ENCODE data around the gene CDK14. TPM values are rescaled to one million over a fixed set of nuclear protein-coding genes. Genes with fewer than 3 reads are reported as not detected.
A peak's percentile ranks its signal among the peaks of the same experiment; 100 is the strongest.

The CDK14 gene
- total and polyA plus RNA-seq, 11 donors = 2.9 to 37.7 (median 21.3) TPM

GRCh38 chr7:90825779-90826178, 229.7 kb downstream of the CDK14 start:
- 60 to 86% (median 82%) methylated on average over 2 of the region's 2 CpGs for WGBS, 4 donors
- no peaks in the 10 kb centered on the region for H3K27me3 ChIP-seq
- TF ChIP-seq CTCF (IDR thresholded peaks at IDR 0.05) (no peak), POLR2A (IDR thresholded peaks at IDR 0.05) (no peak)
- H3K9me3 ChIP-seq = no peaks in the 10 kb centered on the region
- H3K4me1 ChIP-seq = peaks cover 0 to 19% (median 4%) of the 10 kb centered on the region in 12 donors
- intact Hi-C loops (cut with DNase I) = no loop called here
- DNase-seq (no peak), ATAC-seq (peak in 1 of 4 donors; percentile 62)
- no peak overlapping the region for H3K4me3 ChIP-seq
- no peaks in the 10 kb centered on the region for H3K36me3 ChIP-seq
- no peak overlapping the region for H3K27ac ChIP-seq

- DNase-seq (no peak), ATAC-seq (no peak)
- peaks cover 0 to 16% (median 4%) of the 10 kb centered on the region in 12 donors for H3K4me1 ChIP-seq
- no peak overlapping the region for H3K4me3 ChIP-seq
- no peaks in the 10 kb centered on the region for H3K36me3 ChIP-seq
- TF ChIP-seq CTCF (IDR thresholded peaks at IDR 0.05) (no peak), POLR2A (IDR thresholded peaks at IDR 0.05) (no peak)
- 93 to 96% (median 94%) methylated on average over 3 of the region's 3 CpGs for WGBS, 4 donors
- no peaks in the 10 kb centered on the region for H3K9me3 ChIP-seq
- no peaks in the 10 kb centered on the region for H3K27me3 ChIP-seq
- intact Hi-C loops (cut with DNase I) = no loop called here
- H3K27ac ChIP-seq = no peak overlapping the region
Observed at GRCh38 chr7:90828601-90829000, 232.5 kb downstream of the CDK14 start.

GRCh38 chr7:90830308-90830707, 234.2 kb downstream of the CDK14 start:
- Histone ChIP-seq H3K27ac (no peak overlapping the region), H3K27me3 (no peaks in the 10 kb centered on the region), H3K4me1 (peaks cover 0 to 9% (median 0%) of the 10 kb centered on the region in 12 donors), H3K4me3 (no peak overlapping the region), H3K36me3 (no peaks in the 10 kb centered on the region), H3K9me3 (no peaks in the 10 kb centered on the region)
- TF ChIP-seq POLR2A (IDR thresholded peaks at IDR 0.05) (no peak), CTCF (IDR thresholded peaks at IDR 0.05) (no peak)
- 88 to 97% (median 94%) methylated on average over 3 of the region's 3 CpGs for WGBS, 4 donors
- DNase-seq (no peak), ATAC-seq (no peak)
- intact Hi-C loops (cut with DNase I) = no loop called here

GRCh38 chr7:90832726-90833125, 236.6 kb downstream of the CDK14 start:
- H3K27ac ChIP-seq = no peak overlapping the region
- no peaks in the 10 kb centered on the region for H3K36me3 ChIP-seq
- peaks cover 0 to 9% (median 0%) of the 10 kb centered on the region in 12 donors for H3K4me1 ChIP-seq
- H3K4me3 ChIP-seq = no peak overlapping the region
- H3K9me3 ChIP-seq = peaks cover 0 to 7% (median 0%) of the 10 kb centered on the region in 12 donors
- ATAC-seq = peak in 3 of 4 donors; percentile 56 to 79 (median 61)
- no peaks in the 10 kb centered on the region for H3K27me3 ChIP-seq
- intact Hi-C loops (cut with DNase I) = no loop called here
- whole genome bisulfite sequencing, 4 donors = 59 to 71% (median 61%) methylated on average over 3 of the region's 3 CpGs
- no peak for DNase-seq
- TF ChIP-seq POLR2A (IDR thresholded peaks at IDR 0.05) = no peak
- TF ChIP-seq CTCF (IDR thresholded peaks at IDR 0.05) = no peak

Data from heart left ventricle (tissue), 16 donors.